WTC11 (cell line): ENCODE results near the gene PUS7L. TPM values are rescaled to one million over a fixed set of nuclear protein-coding genes. Genes with fewer than 3 reads are reported as not detected.

Experiments
- ATAC-seq: fragments of 200-7000 bp; cut with Tn5 transposase; 2 replicates; pipeline ENCODE4 v1.10.0; 2021; ENCODE audit warnings: mild to moderate bottlenecking, moderate library complexity
- CTCF ChIA-PET: fragments of 300-600 bp; sonication (Branson Sonifier 250); formaldehyde crosslinking; loops from one replicate; lab custom pipeline; 2021; ENCODE audit warnings: antibody characterized with exemption; lab: Charles Lee
- POLR2A ChIA-PET: fragments of 350-600 bp; sonication (Branson Sonifier 250); formaldehyde crosslinking; loops from one replicate; lab custom pipeline; 2021; ENCODE audit warnings: antibody characterized with exemption; lab: Charles Lee
- DNase-seq: peaks from one replicate; pipeline ENCODE4 v3.0.0; 2021; ENCODE audit warnings: low spot score
- H3K27ac Mint-ChIP-seq: 2 replicates; pipeline ENCODE4 v1.8.0; 2021; ENCODE audit warnings: mixed read lengths
- H3K27me3 Mint-ChIP-seq: 2 replicates; pipeline ENCODE4 v1.8.0; 2021; ENCODE audit warnings: low read depth, mild to moderate bottlenecking, moderate library complexity, mixed read lengths
- H3K36me3 Mint-ChIP-seq: 2 replicates; pipeline ENCODE4 v1.8.0; 2021; ENCODE audit warnings: mixed read lengths
- H3K4me1 Mint-ChIP-seq: 2 replicates; pipeline ENCODE4 v1.8.0; 2022; ENCODE audit warnings: mixed read lengths
- H3K4me3 Mint-ChIP-seq: 2 replicates; pipeline ENCODE4 v1.8.0; 2021; ENCODE audit warnings: mild to moderate bottlenecking, moderate library complexity, mixed read lengths
- H3K9me3 Mint-ChIP-seq: 2 replicates; pipeline ENCODE4 v1.8.0; 2021; ENCODE audit warnings: mixed read lengths
- SOX15 ChIP-seq: fragments of 250-450 bp; sonication (Bioruptor Pico); IDR thresholded peaks from 2 replicates; pipeline ENCODE4 v1.9.0; 2021; ENCODE audit warnings: mild to moderate bottlenecking
- STAT6 ChIP-seq: sonication (generic); formaldehyde crosslinking; conservative IDR thresholded peaks from 2 replicates; pipeline ENCODE4 v1.8.1; 2023; ENCODE audit warnings: mild to moderate bottlenecking, low read depth, missing genetic modification reagents, moderate library complexity
- TEAD1 ChIP-seq: sonication (generic); formaldehyde crosslinking; IDR thresholded peaks from 2 replicates; pipeline ENCODE4 v1.8.0; 2022; ENCODE audit warnings: mild to moderate bottlenecking, missing genetic modification reagents
- TP53 ChIP-seq: sonication (generic); formaldehyde crosslinking; IDR thresholded peaks from 2 replicates; pipeline ENCODE4 v1.8.1; 2023; ENCODE audit warnings: mild to moderate bottlenecking, missing genetic modification reagents
- total RNA-seq: library from RNA; stranded (reverse); gene quantifications from 3 replicates; pipeline ENCODE4 v1.2.3, GENCODE V29; 2021
- TF ChIP-seq, protein P1 (sequence below): fragments of 250-450 bp; sonication (Bioruptor Pico); IDR thresholded peaks from 2 replicates; pipeline ENCODE4 v1.9.0; 2021; ENCODE audit warnings: mild to moderate bottlenecking
- TF ChIP-seq, protein P2 (sequence below): sonication (generic); formaldehyde crosslinking; IDR thresholded peaks from 2 replicates; pipeline ENCODE4 v1.8.1; 2022; ENCODE audit warnings: low read depth, mild to moderate bottlenecking, moderate library complexity, missing genetic modification reagents, borderline replicate concordance

The PUS7L gene
- total RNA-seq, 1 experiment from 2014 or later: 20.7 TPM

- peak; percentile 70 for ATAC-seq
- POLR2A ChIA-PET: no interaction called here
- Mint-ChIP-seq H3K27me3 (no peaks in the 10 kb centered on the region), H3K4me3 (no peak overlapping the region), H3K36me3 (no peaks in the 10 kb centered on the region), H3K27ac (no peak overlapping the region), H3K9me3 (no peaks in the 10 kb centered on the region), H3K4me1 (no peaks in the 10 kb centered on the region)
- CTCF ChIA-PET: no interaction called here
- DNase-seq: no peak
- no peak for TF ChIP-seq TP53 (CRISPR knock-in tag)
- TF ChIP-seq, protein P1, sequence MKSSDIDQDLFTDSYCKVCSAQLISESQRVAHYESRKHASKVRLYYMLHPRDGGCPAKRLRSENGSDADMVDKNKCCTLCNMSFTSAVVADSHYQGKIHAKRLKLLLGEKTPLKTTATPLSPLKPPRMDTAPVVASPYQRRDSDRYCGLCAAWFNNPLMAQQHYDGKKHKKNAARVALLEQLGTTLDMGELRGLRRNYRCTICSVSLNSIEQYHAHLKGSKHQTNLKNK (CRISPR knock-in tag): no peak
- no peak for TF ChIP-seq TEAD1
- no peak for TF ChIP-seq SOX15 (CRISPR knock-in tag)
- TF ChIP-seq STAT6: no peak
- TF ChIP-seq, protein P2, sequence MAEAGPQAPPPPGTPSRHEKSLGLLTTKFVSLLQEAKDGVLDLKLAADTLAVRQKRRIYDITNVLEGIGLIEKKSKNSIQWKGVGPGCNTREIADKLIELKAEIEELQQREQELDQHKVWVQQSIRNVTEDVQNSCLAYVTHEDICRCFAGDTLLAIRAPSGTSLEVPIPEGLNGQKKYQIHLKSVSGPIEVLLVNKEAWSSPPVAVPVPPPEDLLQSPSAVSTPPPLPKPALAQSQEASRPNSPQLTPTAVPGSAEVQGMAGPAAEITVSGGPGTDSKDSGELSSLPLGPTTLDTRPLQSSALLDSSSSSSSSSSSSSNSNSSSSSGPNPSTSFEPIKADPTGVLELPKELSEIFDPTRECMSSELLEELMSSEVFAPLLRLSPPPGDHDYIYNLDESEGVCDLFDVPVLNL (CRISPR knock-in tag): no peak
Observed at GRCh38 chr12:43669373-43669772, 89.2 kb downstream of the PUS7L start.

Other genes with a start within 250 kb of the PUS7L start
- gene ADAMTS20, start 206.6 kb downstream of the PUS7L start, total RNA-seq: 6.0 to 7.4 TPM (median 7.2 TPM) in 3 replicates
- gene IRAK4, start 161 bp upstream of the PUS7L start, total RNA-seq: 5.7 to 6.5 TPM (median 6.1 TPM) in 3 replicates
- 28.4 to 33.1 TPM (median 29.0 TPM) in 3 replicates for gene TWF1, start 47.5 kb upstream of the PUS7L start, total RNA-seq
- gene TMEM117, start 77.3 kb upstream of the PUS7L start, total RNA-seq: 0.73 to 1.5 TPM (median 1.4 TPM) in 3 replicates